Melanocyte of skin (primary cell): ENCODE data around the gene ECSIT. TPM values are rescaled to one million over a fixed set of nuclear protein-coding genes. Genes with fewer than 3 reads are reported as not detected.

Source experiments
- small RNA-seq, 2 donors: library from RNA; depleted of rRNA; stranded (forward); fragments of <200 nt; gene quantifications; one replicate each; pipeline ENCODE3, GENCODE V24; 2012
- total RNA-seq, 2 donors: library from RNA; depleted of rRNA; stranded (reverse); fragments of >200 nt; gene quantifications; 2 replicates each; pipeline ENCODE4 v1.2.3, GENCODE V29; 2012

ECSIT gene, protein sequence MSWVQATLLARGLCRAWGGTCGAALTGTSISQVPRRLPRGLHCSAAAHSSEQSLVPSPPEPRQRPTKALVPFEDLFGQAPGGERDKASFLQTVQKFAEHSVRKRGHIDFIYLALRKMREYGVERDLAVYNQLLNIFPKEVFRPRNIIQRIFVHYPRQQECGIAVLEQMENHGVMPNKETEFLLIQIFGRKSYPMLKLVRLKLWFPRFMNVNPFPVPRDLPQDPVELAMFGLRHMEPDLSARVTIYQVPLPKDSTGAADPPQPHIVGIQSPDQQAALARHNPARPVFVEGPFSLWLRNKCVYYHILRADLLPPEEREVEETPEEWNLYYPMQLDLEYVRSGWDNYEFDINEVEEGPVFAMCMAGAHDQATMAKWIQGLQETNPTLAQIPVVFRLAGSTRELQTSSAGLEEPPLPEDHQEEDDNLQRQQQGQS
- total RNA-seq = 10 to 100 TPM; 25.1 to 40.0 TPM

GRCh38 chr19:11528551-11529341 is at the start of gene ECSIT:
Gene ECSIT, minus strand, starts transcription at chr19:11529134. Its CDS starts 9,964 bp downstream, at chr19:11519170.

GRCh38 chr19:11577451-11578257 is 48.7 kb upstream of the ECSIT start, which contains the start of gene ACP5:
Gene ACP5, minus strand, starts transcription at chr19:11577645. Its CDS starts 328 bp downstream, at chr19:11577317.

GRCh38 chr19:11558881-11559828 is 30.2 kb upstream of the ECSIT start, which contains the start of gene ELOF1:
Gene ELOF1, minus strand, starts transcription at chr19:11559230. Its CDS starts 4,883 bp downstream, at chr19:11554347.

DNA sequence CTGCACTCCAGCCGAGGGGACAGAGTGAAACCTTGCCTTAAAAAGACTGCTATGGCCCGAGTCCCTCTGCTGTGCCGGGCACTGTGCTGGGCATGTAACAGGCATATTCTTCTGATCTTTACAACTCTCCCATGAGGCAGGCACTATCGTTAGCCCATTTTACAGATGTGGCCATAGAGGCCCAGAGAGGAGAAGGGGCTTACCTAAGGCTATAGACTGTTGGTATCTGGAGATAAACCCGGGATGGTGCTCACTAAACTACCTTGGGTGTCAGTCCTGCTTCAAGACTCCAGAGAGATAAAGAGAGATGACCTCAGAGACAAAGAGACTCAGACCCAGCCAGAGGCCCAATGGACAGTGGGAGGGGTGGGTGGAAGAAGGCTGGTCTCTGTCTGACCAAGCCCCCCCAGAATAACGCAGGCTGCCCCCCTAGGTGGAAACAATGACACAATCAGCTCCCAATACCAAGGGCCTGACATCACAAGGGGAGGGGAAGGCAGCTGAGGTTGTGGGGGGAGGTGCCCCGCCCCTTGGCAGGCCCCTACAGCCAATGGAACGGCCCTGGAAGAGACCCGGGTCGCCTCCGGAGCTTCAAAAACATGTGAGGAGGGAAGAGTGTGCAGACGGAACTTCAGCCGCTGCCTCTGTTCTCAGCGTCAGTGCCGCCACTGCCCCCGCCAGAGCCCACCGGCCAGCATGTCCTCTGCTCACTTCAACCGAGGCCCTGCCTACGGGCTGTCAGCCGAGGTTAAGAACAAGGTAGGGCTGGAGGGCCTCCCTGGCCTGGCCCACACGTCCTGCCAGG is 9.5 kb upstream of the ECSIT start, which contains the start of gene CNN1:
TSS of gene CNN1 (plus strand) at position 620 of the 805 bp plus-strand sequence. CDS start at position 697, 77 bp downstream.

GRCh38 chr19:11505504-11506100 is 23.3 kb downstream of the ECSIT start, which contains the start of gene ZNF653:
Gene ZNF653, minus strand, starts transcription at chr19:11505839. Its CDS starts 53 bp downstream, at chr19:11505786.

DNA sequence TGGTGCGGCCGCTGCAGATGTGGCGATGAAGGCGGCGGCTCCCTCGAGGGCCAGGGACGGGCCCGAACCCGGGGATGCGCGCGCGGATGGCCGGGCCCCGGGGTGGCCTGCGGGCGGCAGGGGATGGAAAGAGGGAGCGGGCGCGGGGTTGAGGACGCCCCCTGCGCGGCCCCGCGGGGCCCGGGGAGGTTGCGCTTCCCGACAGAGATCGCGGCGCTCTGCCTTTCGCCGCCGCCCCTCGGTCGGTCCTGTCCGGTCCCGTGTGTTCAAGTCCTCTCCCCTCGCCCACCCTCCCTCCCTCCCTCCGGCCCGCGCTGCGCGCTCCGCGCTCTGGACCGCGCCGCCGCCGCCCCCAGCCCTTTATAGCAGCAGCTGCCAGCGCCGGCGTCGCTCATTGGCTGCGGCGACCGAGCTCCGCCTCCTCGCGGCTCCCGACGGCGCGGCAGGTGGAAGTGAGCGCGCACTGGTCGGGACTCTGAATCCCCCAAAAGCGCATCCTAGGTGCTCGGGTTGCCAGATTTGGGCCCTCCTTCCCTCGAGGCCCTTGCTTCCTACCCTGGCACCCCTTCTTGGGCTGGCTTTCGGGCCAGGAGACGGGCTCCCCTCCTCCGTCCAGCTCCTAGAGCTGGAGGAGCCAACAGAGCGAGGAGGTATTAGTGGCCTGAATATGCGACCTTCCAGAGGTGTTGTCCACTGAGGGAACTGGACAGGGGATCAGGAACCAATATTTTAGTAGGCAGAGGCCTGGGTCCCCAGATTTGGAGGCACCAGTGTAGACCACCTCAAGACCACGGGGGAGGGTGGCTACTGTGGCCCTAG is 48.0 kb downstream of the ECSIT start, which contains the start of gene ELAVL3:
TSS of gene ELAVL3 (minus strand) at position 332 of the 819 bp plus-strand sequence. CDS start 438 bp downstream, outside the sequence.

Small RNAs within 50 kb of the gene (small RNA-seq; reads per million reads assigned to genes)
- 0.09 to 0.23 reads per million in 2 donors for gene MIR7974
- gene RN7SL833P = 0 reads per million in 2 donors

Other genes starting within 250 kb of the ECSIT start
- gene TSPAN16, start 233.0 kb downstream of the ECSIT start, total RNA-seq = not detected
- gene RAB3D, start 189.5 kb downstream of the ECSIT start, total RNA-seq = 1 to 10 TPM; 4.1 to 6.3 TPM
- gene TMEM205, start 182.9 kb downstream of the ECSIT start, total RNA-seq = 100 to 1,000 TPM in 1 of 2 donors, 10 to 100 TPM in 1; 99.9 to 142 TPM
- 1 to 10 TPM; 4.7 to 9.6 TPM for gene CCDC159, start 182.6 kb downstream of the ECSIT start, total RNA-seq
- gene PLPPR2, start 173.7 kb downstream of the ECSIT start, total RNA-seq = 1 to 10 TPM; 6.5 to 6.7 TPM
- gene SWSAP1, start 154.5 kb downstream of the ECSIT start, total RNA-seq = 1 to 10 TPM; 1.3 to 1.4 TPM
- 1 to 10 TPM; 7.6 to 8.0 TPM for gene EPOR, start 144.8 kb downstream of the ECSIT start, total RNA-seq
- 1 to 10 TPM; 1.3 to 2.4 TPM for gene RGL3, start 109.8 kb downstream of the ECSIT start, total RNA-seq
- not detected for gene ODAD3, start 94.0 kb downstream of the ECSIT start, total RNA-seq
- gene PRKCSH, start 93.5 kb downstream of the ECSIT start, total RNA-seq = 100 to 1,000 TPM in 1 of 2 donors, 10 to 100 TPM in 1; 74.7 to 119 TPM
- not detected for gene ELAVL3, start 48.1 kb downstream of the ECSIT start, total RNA-seq
- 1 to 10 TPM; 2.4 to 3.0 TPM for gene ZNF653, start 23.3 kb downstream of the ECSIT start, total RNA-seq
- not detected for gene CNN1, start 9.7 kb upstream of the ECSIT start, total RNA-seq
- 10 to 100 TPM; 43.7 to 52.3 TPM for gene ELOF1, start 30.1 kb upstream of the ECSIT start, total RNA-seq
- 100 to 1,000 TPM; 133 to 141 TPM for gene ACP5, start 48.5 kb upstream of the ECSIT start, total RNA-seq
- gene ZNF627, start 68.3 kb upstream of the ECSIT start, total RNA-seq = 10 to 100 TPM; 10.3 to 12.3 TPM
- 1 to 10 TPM; 8.6 to 8.7 TPM for gene ZNF823, start 209.8 kb upstream of the ECSIT start, total RNA-seq
- 1 to 10 TPM; 6.2 to 7.0 TPM for gene ZNF441, start 237.9 kb upstream of the ECSIT start, total RNA-seq